NCI-H345 treated with DMSO at 0.1 percent for 48 hours (cell line): ENCODE data around the gene HHLA2.

Experiments
- DNase-seq: peaks from one replicate; lab custom pipeline; 2025; ENCODE audit not compliant: unreplicated experiment; lab: John Stamatoyannopoulos, UW

HHLA2 gene

GRCh38 chr3:108391917-108392593 is 95.7 kb downstream of the HHLA2 start:
- no peak for DNase-seq

GRCh38 chr3:108393128-108393900 is 97.0 kb downstream of the HHLA2 start:
- peak; percentile 48 for DNase-seq

GRCh38 chr3:108394016-108394415 is 97.7 kb downstream of the HHLA2 start:
- DNase-seq: no peak

- DNase-seq: no peak
Observed at GRCh38 chr3:108394563-108394962, 98.2 kb downstream of the HHLA2 start.

- DNase-seq: no peak
Observed at GRCh38 chr3:108396336-108396735, 100.0 kb downstream of the HHLA2 start.

GRCh38 chr3:108398510-108398909 is 102.2 kb downstream of the HHLA2 start:
- no peak for DNase-seq

GRCh38 chr3:108401836-108402235 is 105.5 kb downstream of the HHLA2 start:
- DNase-seq: no peak

GRCh38 chr3:108403198-108403597 is 106.8 kb downstream of the HHLA2 start:
- no peak for DNase-seq

- no peak for DNase-seq
Observed at GRCh38 chr3:108403686-108404345, 107.5 kb downstream of the HHLA2 start.

GRCh38 chr3:108404368-108404767 is 108.0 kb downstream of the HHLA2 start:
- no peak for DNase-seq

- DNase-seq: no peak
Observed at GRCh38 chr3:108406063-108406660, 109.8 kb downstream of the HHLA2 start.

GRCh38 chr3:108406661-108407206 is 110.4 kb downstream of the HHLA2 start:
- peak; percentile 46 for DNase-seq

- no peak for DNase-seq
Observed at GRCh38 chr3:108407886-108408285, 111.5 kb downstream of the HHLA2 start.

GRCh38 chr3:108408883-108409799 is 112.8 kb downstream of the HHLA2 start:
- DNase-seq: no peak

GRCh38 chr3:108409800-108410178 is 113.4 kb downstream of the HHLA2 start:
- DNase-seq: no peak

- DNase-seq: no peak
Observed at GRCh38 chr3:108410531-108410984, 114.2 kb downstream of the HHLA2 start.

- no peak for DNase-seq
Observed at GRCh38 chr3:108412121-108412750, 115.9 kb downstream of the HHLA2 start.

- no peak for DNase-seq
Observed at GRCh38 chr3:108414007-108414406, 117.7 kb downstream of the HHLA2 start.

GRCh38 chr3:108415661-108416060 is 119.3 kb downstream of the HHLA2 start:
- no peak for DNase-seq
